ENCODE measurements around the gene CLSTN1.

DNA sequence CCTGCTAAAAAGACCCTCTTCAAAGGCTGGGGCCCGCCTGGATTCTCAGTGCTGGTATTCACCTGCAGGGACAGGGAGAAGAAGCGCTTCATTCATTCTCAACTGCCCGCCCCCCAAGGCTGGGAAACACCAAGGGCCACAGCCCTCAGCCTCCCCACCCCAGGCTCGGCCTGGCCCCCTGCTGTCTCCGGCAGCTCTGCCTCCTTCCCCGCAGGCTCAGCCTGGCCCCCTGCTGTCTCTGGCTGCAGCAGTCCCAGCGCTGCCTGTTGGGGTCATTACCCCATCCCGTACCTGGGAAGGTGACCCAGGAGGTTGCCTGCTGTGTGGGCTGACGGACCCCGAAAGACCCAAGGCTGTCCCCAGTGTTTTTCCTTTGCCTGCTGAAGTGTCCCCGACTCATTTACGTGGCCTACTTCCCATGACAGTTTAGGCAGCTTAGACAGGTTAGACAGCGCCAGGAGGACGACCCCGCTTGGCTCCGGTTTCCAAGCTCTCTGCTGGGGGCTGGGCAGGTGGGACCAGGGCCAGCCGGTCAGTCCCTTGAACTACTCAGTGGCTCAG is 22.9 kb upstream of the CLSTN1 start:
- TF ChIP-seq, protein P1, sequence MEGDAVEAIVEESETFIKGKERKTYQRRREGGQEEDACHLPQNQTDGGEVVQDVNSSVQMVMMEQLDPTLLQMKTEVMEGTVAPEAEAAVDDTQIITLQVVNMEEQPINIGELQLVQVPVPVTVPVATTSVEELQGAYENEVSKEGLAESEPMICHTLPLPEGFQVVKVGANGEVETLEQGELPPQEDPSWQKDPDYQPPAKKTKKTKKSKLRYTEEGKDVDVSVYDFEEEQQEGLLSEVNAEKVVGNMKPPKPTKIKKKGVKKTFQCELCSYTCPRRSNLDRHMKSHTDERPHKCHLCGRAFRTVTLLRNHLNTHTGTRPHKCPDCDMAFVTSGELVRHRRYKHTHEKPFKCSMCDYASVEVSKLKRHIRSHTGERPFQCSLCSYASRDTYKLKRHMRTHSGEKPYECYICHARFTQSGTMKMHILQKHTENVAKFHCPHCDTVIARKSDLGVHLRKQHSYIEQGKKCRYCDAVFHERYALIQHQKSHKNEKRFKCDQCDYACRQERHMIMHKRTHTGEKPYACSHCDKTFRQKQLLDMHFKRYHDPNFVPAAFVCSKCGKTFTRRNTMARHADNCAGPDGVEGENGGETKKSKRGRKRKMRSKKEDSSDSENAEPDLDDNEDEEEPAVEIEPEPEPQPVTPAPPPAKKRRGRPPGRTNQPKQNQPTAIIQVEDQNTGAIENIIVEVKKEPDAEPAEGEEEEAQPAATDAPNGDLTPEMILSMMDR (IDR thresholded peaks at IDR 0.05): no peak
- no peak for TF ChIP-seq EZH2 (IDR thresholded peaks at IDR 0.05)

Data from neural progenitor cell (in vitro differentiated cells).